Panc1 (cell line): Measurements from ENCODE around the gene CELF1. TPM values are rescaled to one million over a fixed set of nuclear protein-coding genes. Genes with fewer than 3 reads are reported as not detected.

ENCODE experiments used
- ATAC-seq: fragments of 200-7000 bp; cut with Tn5 transposase; 2 replicates; pipeline ENCODE4 v1.9.1; 2020; ENCODE audit warnings: mild to moderate bottlenecking, moderate library complexity
- BruUV-seq: library from RNA; stranded (reverse); fragments of 400-500 nt; replicated peaks from 2 replicates; lab custom pipeline; 2021; lab: Mats Ljungman, UMichigan
- CTCF ChIA-PET: fragments of 300-600 bp; sonication (Branson Sonifier 250); formaldehyde crosslinking; loops from one replicate; lab custom pipeline; 2022; ENCODE audit warnings: antibody characterized with exemption; lab: Charles Lee
- POLR2A ChIA-PET: fragments of 300-600 bp; sonication (Branson Sonifier 250); formaldehyde crosslinking; loops from one replicate; lab custom pipeline; 2022; ENCODE audit warnings: antibody characterized with exemption; lab: Charles Lee
- DNase-seq: peaks from one replicate; pipeline ENCODE4 v3.0.0-alpha.2; 2010; ENCODE audit warnings: low read depth, low spot score
- H3K27ac ChIP-seq: 2 replicates; pipeline ENCODE4 v1.5.1; 2011; ENCODE audit warnings: mild to moderate bottlenecking, low read length, inconsistent platforms
- H3K27me3 ChIP-seq: fragments of 200-500 bp; sonication (Bioruptor generic); 2 replicates; pipeline ENCODE4 v1.6.0; 2014; ENCODE audit warnings: low read length, inconsistent platforms; ENCODE audit not compliant: control insufficient read depth, insufficient read depth
- H3K36me3 ChIP-seq: fragments of 200-500 bp; sonication (Bioruptor generic); 2 replicates; pipeline ENCODE4 v1.5.1; 2014; ENCODE audit warnings: inconsistent platforms, mild to moderate bottlenecking, low read length, moderate library complexity; ENCODE audit not compliant: control insufficient read depth, insufficient read depth
- H3K4me1 ChIP-seq: 2 replicates; pipeline ENCODE4 v1.5.1; 2011; ENCODE audit warnings: inconsistent platforms, mild to moderate bottlenecking, low read length, moderate library complexity; ENCODE audit not compliant: control insufficient read depth, insufficient read depth
- H3K4me3 ChIP-seq, 2 experiments: 2 replicates each; pipeline ENCODE4 v1.5.1; 2011 to 2012; ENCODE audit warnings: low read depth in 2 of 2, low read length in 2 of 2, mild to moderate bottlenecking in 2 of 2, inconsistent platforms in 1 of 2, moderate library complexity in 1 of 2
- H3K9me3 ChIP-seq: fragments of 200-500 bp; sonication (Bioruptor generic); 2 replicates; pipeline ENCODE4 v1.5.1; 2014; ENCODE audit warnings: low read depth, mild to moderate bottlenecking, inconsistent platforms, low read length, moderate library complexity; ENCODE audit not compliant: control insufficient read depth, insufficient read depth
- POLR2AphosphoS5 ChIP-seq: IDR thresholded peaks from 2 replicates; pipeline ENCODE4 v1.6.1; 2012; ENCODE audit warnings: mild to moderate bottlenecking, low read depth, low read length, moderate library complexity
- SIN3A ChIP-seq: IDR thresholded peaks from 2 replicates; pipeline ENCODE4 v1.6.1; 2012; ENCODE audit warnings: low read depth, mild to moderate bottlenecking, low read length, moderate library complexity, borderline replicate concordance; ENCODE audit not compliant: insufficient read depth
- TCF7L2 ChIP-seq: IDR thresholded peaks from 2 replicates; pipeline ENCODE4 v1.6.1; 2011; ENCODE audit warnings: mild to moderate bottlenecking, low read depth, low read length, inconsistent platforms
- in situ Hi-C: cut with HindIII; loops from 2 replicates; pipeline ENCODE4 v1.10.0; 2016; ENCODE audit warnings: low sequenced_read_pairs, low pct_unique_long_range_greater_than_20kb
- intact Hi-C: fragments of 100-400 bp; cut with micrococcal nuclease; formaldehyde crosslinking; loops from one replicate; pipeline ENCODE4 v1.10.0; 2022; ENCODE audit not compliant: unreplicated experiment
- total RNA-seq: library from RNA; stranded (reverse); gene quantifications from one replicate; pipeline ENCODE4 v1.2.1, GENCODE V29; 2021; ENCODE audit not compliant: unreplicated experiment
- TF ChIP-seq, protein P1 (sequence below): fragments of 450-650 bp; IDR thresholded peaks from 2 replicates; pipeline ENCODE4 v1.5.1; 2017; ENCODE audit warnings: mild to moderate bottlenecking
- TF ChIP-seq, protein P2 (sequence below), 2 experiments: IDR thresholded peaks; 2 replicates each; pipeline ENCODE4 v1.6.1; 2011 to 2012; ENCODE audit warnings: low read depth in 2 of 2, control low read depth in 1 of 2, low read length in 1 of 2, mild to moderate bottlenecking in 1 of 2, moderate library complexity in 1 of 2; ENCODE audit not compliant: insufficient read depth in 1 of 2

CELF1 gene
- total RNA-seq, 1 experiment from 2014 or later: 160 TPM

DNA sequence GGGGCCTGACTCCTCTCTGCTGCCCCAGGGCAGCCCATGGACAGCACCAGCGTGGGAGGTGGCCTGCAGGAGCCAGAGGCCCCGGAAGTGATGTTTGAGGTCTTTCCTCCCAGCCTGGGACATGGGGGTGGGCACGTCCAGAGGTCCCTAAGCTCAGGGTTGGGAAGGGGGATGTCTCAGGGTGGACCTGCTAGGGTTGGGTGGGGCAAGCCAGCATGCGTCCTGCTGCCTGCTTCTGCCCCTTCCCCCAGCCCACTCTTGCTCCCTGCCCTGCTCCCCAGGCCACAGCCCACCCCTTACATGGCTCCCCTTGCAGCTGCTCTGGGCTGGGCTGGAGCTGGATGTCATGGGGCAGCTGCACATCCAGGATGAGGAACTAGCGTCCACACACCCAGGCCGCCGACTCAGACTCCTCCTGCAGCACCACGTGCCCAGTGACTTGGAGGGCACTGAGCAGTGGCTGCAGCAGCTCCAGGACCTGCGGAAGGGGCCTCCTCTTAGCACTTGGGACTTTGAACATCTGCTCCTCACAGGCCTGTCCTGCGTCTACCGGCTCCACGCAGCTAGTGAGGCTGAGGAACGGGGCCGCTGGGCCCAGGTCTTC is 34.9 kb upstream of the CELF1 start:
- ChIA-PET POLR2A (no interaction called here), CTCF (interaction anchor here (0.6 kb wide), 1 partner anchor 14 kb away, joined by 4 read pairs; no protein-coding TSS in a partner anchor)
- H3K4me1 ChIP-seq: peaks cover 4% of the 10 kb centered on the region
- TF ChIP-seq, protein P1, sequence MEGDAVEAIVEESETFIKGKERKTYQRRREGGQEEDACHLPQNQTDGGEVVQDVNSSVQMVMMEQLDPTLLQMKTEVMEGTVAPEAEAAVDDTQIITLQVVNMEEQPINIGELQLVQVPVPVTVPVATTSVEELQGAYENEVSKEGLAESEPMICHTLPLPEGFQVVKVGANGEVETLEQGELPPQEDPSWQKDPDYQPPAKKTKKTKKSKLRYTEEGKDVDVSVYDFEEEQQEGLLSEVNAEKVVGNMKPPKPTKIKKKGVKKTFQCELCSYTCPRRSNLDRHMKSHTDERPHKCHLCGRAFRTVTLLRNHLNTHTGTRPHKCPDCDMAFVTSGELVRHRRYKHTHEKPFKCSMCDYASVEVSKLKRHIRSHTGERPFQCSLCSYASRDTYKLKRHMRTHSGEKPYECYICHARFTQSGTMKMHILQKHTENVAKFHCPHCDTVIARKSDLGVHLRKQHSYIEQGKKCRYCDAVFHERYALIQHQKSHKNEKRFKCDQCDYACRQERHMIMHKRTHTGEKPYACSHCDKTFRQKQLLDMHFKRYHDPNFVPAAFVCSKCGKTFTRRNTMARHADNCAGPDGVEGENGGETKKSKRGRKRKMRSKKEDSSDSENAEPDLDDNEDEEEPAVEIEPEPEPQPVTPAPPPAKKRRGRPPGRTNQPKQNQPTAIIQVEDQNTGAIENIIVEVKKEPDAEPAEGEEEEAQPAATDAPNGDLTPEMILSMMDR: no peak
- TF ChIP-seq, protein P2, sequence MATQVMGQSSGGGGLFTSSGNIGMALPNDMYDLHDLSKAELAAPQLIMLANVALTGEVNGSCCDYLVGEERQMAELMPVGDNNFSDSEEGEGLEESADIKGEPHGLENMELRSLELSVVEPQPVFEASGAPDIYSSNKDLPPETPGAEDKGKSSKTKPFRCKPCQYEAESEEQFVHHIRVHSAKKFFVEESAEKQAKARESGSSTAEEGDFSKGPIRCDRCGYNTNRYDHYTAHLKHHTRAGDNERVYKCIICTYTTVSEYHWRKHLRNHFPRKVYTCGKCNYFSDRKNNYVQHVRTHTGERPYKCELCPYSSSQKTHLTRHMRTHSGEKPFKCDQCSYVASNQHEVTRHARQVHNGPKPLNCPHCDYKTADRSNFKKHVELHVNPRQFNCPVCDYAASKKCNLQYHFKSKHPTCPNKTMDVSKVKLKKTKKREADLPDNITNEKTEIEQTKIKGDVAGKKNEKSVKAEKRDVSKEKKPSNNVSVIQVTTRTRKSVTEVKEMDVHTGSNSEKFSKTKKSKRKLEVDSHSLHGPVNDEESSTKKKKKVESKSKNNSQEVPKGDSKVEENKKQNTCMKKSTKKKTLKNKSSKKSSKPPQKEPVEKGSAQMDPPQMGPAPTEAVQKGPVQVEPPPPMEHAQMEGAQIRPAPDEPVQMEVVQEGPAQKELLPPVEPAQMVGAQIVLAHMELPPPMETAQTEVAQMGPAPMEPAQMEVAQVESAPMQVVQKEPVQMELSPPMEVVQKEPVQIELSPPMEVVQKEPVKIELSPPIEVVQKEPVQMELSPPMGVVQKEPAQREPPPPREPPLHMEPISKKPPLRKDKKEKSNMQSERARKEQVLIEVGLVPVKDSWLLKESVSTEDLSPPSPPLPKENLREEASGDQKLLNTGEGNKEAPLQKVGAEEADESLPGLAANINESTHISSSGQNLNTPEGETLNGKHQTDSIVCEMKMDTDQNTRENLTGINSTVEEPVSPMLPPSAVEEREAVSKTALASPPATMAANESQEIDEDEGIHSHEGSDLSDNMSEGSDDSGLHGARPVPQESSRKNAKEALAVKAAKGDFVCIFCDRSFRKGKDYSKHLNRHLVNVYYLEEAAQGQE (IDR thresholded peaks at IDR 0.05; ENCODE audit: insufficient read depth in 1 of 2, low read depth in 2 of 2, low read length in 1 of 2): no peak
- TF ChIP-seq POLR2AphosphoS5 (no peak), TCF7L2 (no peak), SIN3A (no peak)
- DNase-seq: no peak
- in situ Hi-C loops (no loop called here), intact Hi-C loops (no loop called here)
- peaks cover 1% of the 10 kb centered on the region; the same call in 1 of the 2 replicates for H3K27me3 ChIP-seq
- no peaks in the 10 kb centered on the region; the same call in 1 of the 2 replicates for H3K36me3 ChIP-seq
- no peak overlapping the region for H3K27ac ChIP-seq
- no peak overlapping the region for H3K4me3 ChIP-seq
- no peaks in the 10 kb centered on the region for H3K9me3 ChIP-seq
- ATAC-seq: peak; percentile 19; the same call in 1 of the 2 replicates
- BruUV-seq: no TSS peak

DNA sequence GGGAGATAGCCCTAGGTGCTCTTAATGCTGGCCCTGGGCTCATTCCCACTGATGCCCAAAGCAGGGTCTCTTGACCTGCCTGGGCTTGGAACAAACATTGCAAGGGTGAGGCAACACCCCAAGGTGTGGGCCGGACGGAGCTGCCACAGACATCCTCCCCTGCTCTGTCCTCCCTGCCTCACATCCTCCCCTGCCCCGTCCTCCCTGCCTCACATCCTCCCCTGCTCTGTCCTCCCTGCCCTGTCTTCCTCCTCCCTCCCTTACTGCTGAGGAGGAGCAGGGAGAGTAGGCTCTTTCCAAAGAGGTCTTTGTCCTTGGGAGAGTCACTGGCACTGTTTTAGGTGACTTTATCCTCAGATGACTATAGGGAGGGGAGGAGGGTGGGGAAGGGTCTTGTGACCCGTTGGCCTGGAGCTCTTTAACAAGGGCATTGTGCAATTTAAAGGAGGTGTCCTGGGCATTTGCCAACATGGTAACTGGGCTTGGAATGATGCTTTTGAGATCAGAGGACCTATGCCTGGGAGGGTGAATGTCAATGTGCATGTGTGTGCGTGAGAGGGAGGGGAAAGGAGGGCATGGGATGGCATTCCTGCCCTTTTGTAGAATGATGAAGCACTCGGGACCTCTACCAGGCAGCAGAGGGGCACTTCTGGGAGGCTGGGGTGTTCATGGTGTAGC is 34.2 kb upstream of the CELF1 start:
- ChIA-PET CTCF (interaction anchor here (0.6 kb wide), 1 partner anchor 15 kb away, joined by 4 read pairs; no protein-coding TSS in a partner anchor), POLR2A (no interaction called here)
- Histone ChIP-seq H3K27ac (no peak overlapping the region), H3K4me1 (peaks cover 4% of the 10 kb centered on the region), H3K9me3 (no peaks in the 10 kb centered on the region), H3K4me3 (no peak overlapping the region), H3K27me3 (no peaks in the 10 kb centered on the region), H3K36me3 (no peaks in the 10 kb centered on the region; the same call in 1 of the 2 replicates)
- BruUV-seq: no TSS peak
- ATAC-seq (peak; percentile 37; the same call in 1 of the 2 replicates), DNase-seq (no peak)
- TF ChIP-seq, protein P1: no peak
- no peak for TF ChIP-seq SIN3A
- TF ChIP-seq POLR2AphosphoS5: no peak
- no peak for TF ChIP-seq TCF7L2
- TF ChIP-seq, protein P2 (IDR thresholded peaks at IDR 0.05; ENCODE audit: insufficient read depth in 1 of 2, low read depth in 2 of 2, low read length in 1 of 2): no peak
- in situ Hi-C loops: no loop called here
- intact Hi-C loops: no loop called here
